NCI-H2081 treated with DMSO at 0.1 percent for 48 hours (cell line): ENCODE measurements around the gene DOC2B.

Source experiments
- DNase-seq: peaks from one replicate; lab custom pipeline; 2025; lab: John Stamatoyannopoulos, UW

The DOC2B gene

GRCh38 chr17:162689-163088 is 18.8 kb downstream of the DOC2B start:
- DNase-seq: no peak

DNA sequence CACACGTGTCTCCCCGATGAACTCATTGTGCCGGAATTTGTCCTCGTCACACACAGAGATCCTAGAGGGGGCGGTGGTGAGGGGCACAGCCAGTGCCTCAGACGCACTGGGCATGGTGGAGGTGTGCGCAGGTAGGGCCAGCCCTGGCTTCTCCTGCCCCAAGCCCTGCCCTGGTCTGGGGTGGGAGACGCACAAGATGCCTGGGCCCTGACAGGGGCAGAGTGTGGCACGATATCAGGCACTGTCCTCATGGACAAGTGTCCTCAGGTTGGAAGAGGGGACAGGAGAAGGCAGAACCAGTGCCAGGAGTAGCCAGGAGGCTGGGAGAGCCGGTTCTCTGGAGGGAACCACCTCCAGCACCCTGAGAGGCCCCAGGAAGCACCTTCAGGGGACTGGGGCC is 20.0 kb downstream of the DOC2B start:
- no peak for DNase-seq

GRCh38 chr17:160336-160735 is 21.1 kb downstream of the DOC2B start:
- DNase-seq: no peak

GRCh38 chr17:159609-160008 is 21.8 kb downstream of the DOC2B start:
- DNase-seq: no peak

DNA sequence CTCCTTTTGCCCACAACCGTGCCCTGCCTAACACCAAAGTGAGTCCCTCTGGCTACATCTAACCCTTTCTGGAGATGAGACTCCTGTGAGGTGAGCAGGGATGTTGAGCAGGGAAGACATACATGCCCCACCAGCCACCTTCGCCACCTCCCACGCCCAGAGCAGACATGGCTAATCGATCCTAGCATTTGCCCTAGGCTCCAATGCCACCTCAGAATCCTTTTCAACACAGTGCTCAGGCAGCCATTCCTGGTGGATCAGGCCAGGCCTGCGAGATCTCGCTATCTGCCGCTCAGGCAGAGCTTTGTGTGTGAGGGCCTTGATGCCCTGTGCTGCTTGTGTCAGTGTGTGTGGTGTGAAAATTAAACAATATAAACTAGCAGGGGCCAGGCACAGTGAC is 23.1 kb downstream of the DOC2B start:
- no peak for DNase-seq

GRCh38 chr17:157901-158300 is 23.5 kb downstream of the DOC2B start:
- no peak for DNase-seq

DNA sequence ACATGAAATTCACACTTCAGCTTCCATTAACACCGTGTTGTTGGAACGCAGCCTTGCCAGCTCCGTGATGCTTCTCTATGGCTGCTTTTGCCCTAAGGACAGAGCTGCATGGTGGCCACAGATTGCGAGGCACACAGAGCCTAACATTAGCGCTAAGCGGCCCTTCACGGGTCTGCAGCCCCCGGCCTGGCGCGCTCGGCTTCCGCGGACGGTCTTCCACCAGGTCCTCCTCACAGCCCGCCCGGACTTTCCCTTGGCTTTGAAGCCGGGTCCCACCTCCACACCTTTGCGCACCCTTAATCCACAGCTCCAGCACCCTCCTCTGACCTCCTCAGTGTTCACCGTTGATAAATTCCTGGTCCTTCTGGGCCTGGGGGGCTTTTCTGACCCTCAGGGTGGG is 24.5 kb downstream of the DOC2B start:
- DNase-seq: no peak

GRCh38 chr17:156094-156621 is 25.3 kb downstream of the DOC2B start:
- DNase-seq: no peak

DNA sequence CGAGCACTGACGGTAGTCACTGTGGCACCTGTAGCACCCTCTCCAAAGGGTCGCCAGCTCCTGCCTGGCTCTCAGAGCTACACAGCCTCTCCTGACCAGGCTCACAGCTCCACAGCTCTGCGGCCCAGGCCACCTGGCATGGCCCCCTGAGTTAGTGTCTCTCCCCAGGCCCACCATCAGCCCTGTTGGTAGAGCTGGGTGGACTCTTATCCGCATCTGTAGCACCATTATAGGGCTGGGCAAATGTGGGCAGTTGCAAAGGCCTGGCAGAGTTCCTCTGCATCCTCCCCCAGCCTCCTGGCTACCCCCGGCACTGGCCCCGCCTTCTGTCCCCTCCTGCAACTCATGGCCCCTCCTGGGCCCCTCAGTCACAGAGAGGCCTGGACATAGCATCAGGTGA is 25.9 kb downstream of the DOC2B start:
- DNase-seq: no peak

- DNase-seq: no peak
Measured at GRCh38 chr17:153851-154250, 27.6 kb downstream of the DOC2B start.

- no peak for DNase-seq
Measured at GRCh38 chr17:152860-153420, 28.5 kb downstream of the DOC2B start.

- DNase-seq: no peak
Measured at GRCh38 chr17:151886-152859, 29.3 kb downstream of the DOC2B start.

DNA sequence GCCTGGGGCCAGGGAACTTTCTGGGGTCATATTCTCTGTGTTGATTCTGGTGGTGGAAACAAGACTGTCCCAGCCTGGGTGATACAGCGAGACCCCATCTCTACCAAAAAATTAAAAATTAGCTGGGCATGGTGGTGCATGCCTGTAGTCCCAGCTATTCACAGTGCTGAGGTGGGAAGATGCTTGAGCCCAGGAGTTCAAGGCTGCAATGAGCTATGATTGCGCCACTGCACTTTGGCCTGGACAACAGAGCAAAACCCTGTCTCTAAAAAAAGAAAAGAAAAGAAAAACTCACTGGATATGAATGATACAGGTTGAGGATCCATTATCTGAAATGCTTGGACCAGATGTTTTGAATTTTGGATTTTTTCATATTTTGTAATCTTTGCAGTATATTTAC is 30.4 kb downstream of the DOC2B start:
- no peak for DNase-seq

DNA sequence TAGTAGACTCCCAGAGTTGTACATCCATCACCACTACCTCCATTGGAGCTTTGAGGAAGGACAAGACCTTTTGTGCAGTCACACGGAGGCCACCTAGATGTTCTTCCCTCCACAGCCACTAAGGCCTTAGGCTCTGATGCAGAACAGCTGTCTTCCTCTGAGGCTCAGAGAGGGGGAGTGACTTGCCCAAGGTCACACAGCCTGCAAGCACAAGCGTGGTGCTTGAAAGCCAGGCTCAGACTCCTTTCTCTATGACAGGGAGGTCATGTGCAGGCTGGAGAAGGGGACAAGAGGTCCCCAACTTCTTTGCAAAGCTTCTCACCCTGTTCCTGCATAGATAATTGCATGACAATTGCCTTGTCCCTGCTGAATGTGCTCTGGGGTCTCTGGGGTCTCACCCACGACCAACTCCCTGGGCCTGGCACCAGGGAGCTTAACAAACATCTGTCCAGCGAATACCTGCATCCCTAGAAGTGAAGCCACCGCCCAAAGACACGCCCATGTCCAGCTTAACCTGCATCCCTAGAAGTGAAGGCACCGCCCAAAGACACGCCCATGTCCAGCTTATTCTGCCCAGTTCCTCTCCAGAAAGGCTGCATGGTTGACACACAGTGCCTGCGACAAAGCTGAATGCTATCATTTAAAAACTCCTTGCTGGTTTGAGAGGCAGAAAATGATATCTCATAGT is 31.4 kb downstream of the DOC2B start:
- no peak for DNase-seq

- DNase-seq: no peak
Measured at GRCh38 chr17:149231-149630, 32.2 kb downstream of the DOC2B start.

DNA sequence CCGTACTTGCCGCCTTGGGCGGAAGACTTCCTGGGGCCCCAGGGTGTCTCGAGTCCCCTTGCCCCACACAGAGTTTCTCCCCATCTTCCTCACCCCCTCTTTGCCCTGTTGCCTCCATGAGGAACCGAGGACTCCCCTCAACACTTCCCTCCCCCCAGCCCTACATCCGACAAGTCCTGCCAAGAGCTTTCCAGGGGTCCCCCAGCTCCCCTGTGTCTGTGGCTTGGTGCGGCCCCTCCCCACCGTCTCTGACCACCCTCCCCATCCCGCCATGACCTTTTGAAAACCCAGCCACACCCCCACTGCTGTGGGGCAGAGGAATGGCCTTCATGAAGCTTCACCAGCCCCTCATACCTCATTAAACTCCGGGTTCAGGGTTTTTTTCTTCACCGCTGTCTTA is 32.7 kb downstream of the DOC2B start:
- DNase-seq: no peak

DNA sequence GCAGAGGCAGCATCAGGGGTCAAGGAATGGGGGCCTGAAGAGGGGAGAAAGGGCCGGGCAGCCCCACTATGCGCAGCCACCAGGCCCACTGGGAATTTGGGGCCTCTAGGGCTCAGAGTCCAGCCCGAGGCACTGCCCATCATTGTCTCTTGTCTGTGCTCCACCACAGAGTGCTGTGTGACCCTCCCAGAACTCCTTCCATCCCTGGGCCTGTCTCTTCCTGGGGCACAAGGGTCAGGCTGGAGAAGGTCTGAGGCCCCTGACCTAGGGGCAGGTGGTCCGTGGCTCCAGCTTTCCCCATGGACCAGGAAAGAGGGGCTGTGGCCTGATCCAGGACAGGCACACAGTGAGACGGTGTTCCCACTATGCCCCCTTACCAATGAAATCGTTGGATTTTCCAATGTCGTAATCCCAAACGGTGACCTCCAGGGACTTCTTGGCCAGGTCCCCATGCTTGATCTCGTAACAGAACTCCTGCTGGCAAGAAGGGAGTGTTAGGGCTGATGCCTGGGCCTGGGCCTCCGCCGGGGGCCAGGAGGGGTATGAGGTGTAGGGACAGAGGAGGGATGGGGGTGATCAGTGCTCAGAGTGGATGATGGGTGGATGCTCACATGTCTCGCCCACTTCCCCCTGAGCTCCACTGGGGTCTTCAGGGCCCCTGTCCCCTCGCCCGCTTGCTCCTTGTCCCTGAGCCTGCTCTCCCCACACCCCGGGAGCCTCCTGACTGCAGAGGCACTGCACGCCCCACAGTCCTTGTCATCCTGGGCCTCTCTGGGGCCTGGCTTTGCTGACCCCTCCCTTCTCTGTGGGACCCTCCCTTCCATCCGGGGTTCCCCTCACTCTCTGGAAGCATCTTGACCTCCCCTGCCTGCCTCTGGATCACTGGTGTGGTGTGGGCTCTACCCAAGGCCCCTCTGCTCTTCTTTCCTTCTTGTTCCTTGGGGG is 33.4 kb downstream of the DOC2B start:
- no peak for DNase-seq

DNA sequence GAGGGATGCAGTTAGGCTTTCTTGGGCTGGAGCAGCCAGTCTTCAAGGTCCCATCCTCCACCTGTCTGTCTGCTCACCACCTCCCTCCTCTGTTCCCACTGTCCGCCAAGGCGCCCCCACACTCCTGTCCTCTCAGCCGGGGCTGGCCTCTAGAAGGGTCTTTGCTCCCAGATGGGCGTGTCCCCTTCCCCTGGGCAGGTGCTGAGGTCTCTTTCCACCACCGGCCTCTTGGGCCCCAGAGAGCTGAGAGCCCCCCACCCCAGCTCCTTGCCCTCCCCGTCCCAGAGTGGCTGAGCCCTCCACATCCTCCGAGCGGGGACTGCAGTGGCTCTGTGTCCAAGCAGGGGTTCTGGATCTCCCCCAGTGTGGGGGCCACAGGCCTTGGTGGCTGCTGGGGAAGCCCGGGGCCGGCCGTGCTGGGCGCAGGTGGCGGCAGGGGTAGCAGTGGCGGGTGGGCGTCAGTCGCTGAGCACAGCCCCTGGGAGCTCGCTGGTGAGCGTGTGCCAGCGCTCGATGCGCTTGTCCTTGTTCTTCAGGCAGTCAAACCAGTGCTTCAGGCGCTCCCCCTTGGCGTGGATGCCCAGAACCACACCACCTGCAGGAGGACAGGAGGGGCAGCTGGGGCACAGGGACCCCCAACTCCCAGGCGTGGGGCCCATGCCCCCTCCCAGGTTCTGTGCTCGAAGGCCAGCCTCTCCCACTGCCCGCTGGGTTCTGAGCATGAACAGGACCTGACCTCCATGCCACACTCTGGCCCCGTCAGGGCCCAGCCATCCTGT is 34.3 kb downstream of the DOC2B start:
- DNase-seq: no peak

GRCh38 chr17:146546-146945 is 34.9 kb downstream of the DOC2B start:
- DNase-seq: no peak

GRCh38 chr17:145671-146541 is 35.5 kb downstream of the DOC2B start:
- no peak for DNase-seq
